Progenitor cell of endocrine pancreas (in vitro differentiated cells): Measurements from ENCODE around the gene GPR37L1. TPM values are rescaled to one million over a fixed set of nuclear protein-coding genes. Genes with fewer than 3 reads are reported as not detected.
"Not testable (repeated sequence)": the region's sequence is repeated elsewhere in the genome, so short reads cannot be mapped to it uniquely, and the experiment has no call there.

Source experiments
- DNase-seq: peaks from one replicate; pipeline ENCODE4 v3.0.0; 2021; ENCODE audit warnings: low spot score; ENCODE audit not compliant: unreplicated experiment
- H3K27ac Mint-ChIP-seq: 2 replicates; pipeline ENCODE4 v1.8.0; 2021; ENCODE audit warnings: mild to moderate bottlenecking, moderate library complexity, mixed read lengths
- H3K27me3 Mint-ChIP-seq: 2 replicates; pipeline ENCODE4 v1.8.0; 2021; ENCODE audit warnings: mixed read lengths
- H3K36me3 Mint-ChIP-seq: 2 replicates; pipeline ENCODE4 v1.8.0; 2022; ENCODE audit warnings: mixed read lengths; ENCODE audit not compliant: insufficient read depth
- H3K4me1 Mint-ChIP-seq: 2 replicates; pipeline ENCODE4 v1.8.0; 2021; ENCODE audit warnings: low read depth, mixed read lengths
- H3K4me3 Mint-ChIP-seq: 2 replicates; pipeline ENCODE4 v1.8.0; 2021; ENCODE audit warnings: low read depth, mild to moderate bottlenecking, moderate library complexity, mixed read lengths
- H3K9me3 Mint-ChIP-seq: 2 replicates; pipeline ENCODE4 v1.8.0; 2021; ENCODE audit warnings: low read depth, mixed read lengths
- total RNA-seq: library from RNA; stranded (reverse); gene quantifications from 2 replicates; pipeline ENCODE4 v1.2.1, GENCODE V29; 2021
- TF ChIP-seq, protein P1 (sequence below): fragments of 200-600 bp; sonication (generic); IDR thresholded peaks from one replicate; pipeline ENCODE4 v1.5.0; 2021; ENCODE audit warnings: antibody characterized with exemption, mild to moderate bottlenecking; ENCODE audit not compliant: unreplicated experiment

GPR37L1 gene
- total RNA-seq, 1 donor from 2014 or later, result not detected

DNA sequence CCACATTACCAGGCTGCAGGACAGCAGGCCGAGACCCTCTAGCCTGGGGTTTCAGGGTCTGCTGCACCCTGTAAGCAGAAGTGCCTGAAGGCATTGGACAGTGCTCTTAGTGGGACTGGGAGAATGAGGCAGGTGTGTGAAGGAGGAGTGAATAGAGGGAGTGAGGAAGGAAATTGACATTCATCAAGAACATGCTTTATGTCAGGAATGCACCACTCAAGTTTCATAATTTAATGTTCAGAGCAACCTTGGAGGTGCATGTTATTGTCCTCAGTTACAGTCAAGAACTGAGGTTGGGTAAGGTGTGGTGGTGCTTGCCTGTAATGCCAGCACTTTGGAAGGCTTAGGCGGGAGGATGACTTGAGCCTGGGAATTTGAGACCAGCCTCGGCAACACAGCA is 11.7 kb upstream of the GPR37L1 start:
- Mint-ChIP-seq H3K9me3 (no peaks in the 10 kb centered on the region), H3K36me3 (no peaks in the 10 kb centered on the region), H3K27ac (no peak overlapping the region), H3K4me3 (no peak overlapping the region), H3K27me3 (no peaks in the 10 kb centered on the region), H3K4me1 (peaks cover 32% of the 10 kb centered on the region)
- no peak for DNase-seq
- TF ChIP-seq, protein P1, sequence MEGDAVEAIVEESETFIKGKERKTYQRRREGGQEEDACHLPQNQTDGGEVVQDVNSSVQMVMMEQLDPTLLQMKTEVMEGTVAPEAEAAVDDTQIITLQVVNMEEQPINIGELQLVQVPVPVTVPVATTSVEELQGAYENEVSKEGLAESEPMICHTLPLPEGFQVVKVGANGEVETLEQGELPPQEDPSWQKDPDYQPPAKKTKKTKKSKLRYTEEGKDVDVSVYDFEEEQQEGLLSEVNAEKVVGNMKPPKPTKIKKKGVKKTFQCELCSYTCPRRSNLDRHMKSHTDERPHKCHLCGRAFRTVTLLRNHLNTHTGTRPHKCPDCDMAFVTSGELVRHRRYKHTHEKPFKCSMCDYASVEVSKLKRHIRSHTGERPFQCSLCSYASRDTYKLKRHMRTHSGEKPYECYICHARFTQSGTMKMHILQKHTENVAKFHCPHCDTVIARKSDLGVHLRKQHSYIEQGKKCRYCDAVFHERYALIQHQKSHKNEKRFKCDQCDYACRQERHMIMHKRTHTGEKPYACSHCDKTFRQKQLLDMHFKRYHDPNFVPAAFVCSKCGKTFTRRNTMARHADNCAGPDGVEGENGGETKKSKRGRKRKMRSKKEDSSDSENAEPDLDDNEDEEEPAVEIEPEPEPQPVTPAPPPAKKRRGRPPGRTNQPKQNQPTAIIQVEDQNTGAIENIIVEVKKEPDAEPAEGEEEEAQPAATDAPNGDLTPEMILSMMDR, result no peak

- H3K4me3 Mint-ChIP-seq, DNase-seq, H3K27ac Mint-ChIP-seq, H3K9me3 Mint-ChIP-seq, H3K27me3 Mint-ChIP-seq, H3K36me3 Mint-ChIP-seq: not testable (repeated sequence)
- H3K4me1 Mint-ChIP-seq, result peaks cover 31% of the 10 kb centered on the region
Measured at GRCh38 chr1:202111589-202111988, 11.1 kb upstream of the GPR37L1 start.

- Mint-ChIP-seq H3K9me3 (no peaks in the 10 kb centered on the region), H3K4me3 (no peak overlapping the region), H3K36me3 (no peaks in the 10 kb centered on the region), H3K27ac (peak overlapping the region; percentile 50), H3K27me3 (no peaks in the 10 kb centered on the region), H3K4me1 (peaks cover 23% of the 10 kb centered on the region)
- TF ChIP-seq, protein P1, result no peak
- DNase-seq, result no peak
Measured at GRCh38 chr1:202112859-202113689, 9.6 kb upstream of the GPR37L1 start.

DNA sequence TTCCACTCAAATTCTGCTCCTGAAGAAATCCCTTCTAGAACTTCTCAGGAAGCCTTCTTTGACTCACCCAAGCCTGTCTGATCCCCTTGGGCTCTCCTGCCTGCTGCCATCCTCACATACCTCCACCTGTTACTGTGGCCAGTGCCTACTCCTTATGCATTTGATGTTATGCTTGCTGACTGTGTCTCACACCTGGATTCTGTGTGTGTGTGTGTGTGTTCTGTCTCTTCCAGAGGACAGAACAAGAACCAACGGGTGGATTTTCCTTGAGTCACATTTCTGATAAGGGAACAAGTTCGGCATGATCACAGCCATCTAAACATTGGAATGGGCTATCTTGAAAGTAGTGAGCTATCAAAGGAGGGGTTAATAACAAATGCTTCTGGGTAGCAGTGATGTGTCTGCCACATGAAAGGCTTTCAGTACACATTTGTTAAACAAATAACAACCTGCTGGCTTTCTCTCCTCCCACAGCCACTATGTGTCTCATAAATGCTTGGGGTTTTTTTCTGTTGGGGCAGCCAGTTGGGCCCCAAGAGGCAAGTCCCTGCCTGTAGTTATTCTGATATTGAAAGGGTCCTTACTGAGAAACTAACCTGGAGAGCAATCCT is 8.9 kb upstream of the GPR37L1 start:
- H3K4me1 Mint-ChIP-seq, result peaks cover 16% of the 10 kb centered on the region

GRCh38 chr1:202116287-202116686 is 6.4 kb upstream of the GPR37L1 start:
- no peaks in the 10 kb centered on the region for H3K9me3 Mint-ChIP-seq
- H3K27me3 Mint-ChIP-seq, result peaks cover 2% of the 10 kb centered on the region
- DNase-seq, result no peak
- no peak overlapping the region for H3K27ac Mint-ChIP-seq
- TF ChIP-seq, protein P1, result no peak
- H3K36me3 Mint-ChIP-seq, result no peaks in the 10 kb centered on the region
- H3K4me3 Mint-ChIP-seq, result no peak overlapping the region
- H3K4me1 Mint-ChIP-seq, result peaks cover 15% of the 10 kb centered on the region

More for the DNA sequence above, 8.9 kb upstream of the GPR37L1 start:
- H3K36me3 Mint-ChIP-seq, result no peaks in the 10 kb centered on the region
- H3K4me3 Mint-ChIP-seq, result no peak overlapping the region
- peak overlapping the region; percentile 50 for H3K27ac Mint-ChIP-seq
- TF ChIP-seq, protein P1, result no peak
- no peaks in the 10 kb centered on the region for H3K9me3 Mint-ChIP-seq
- no peak for DNase-seq
- no peaks in the 10 kb centered on the region for H3K27me3 Mint-ChIP-seq
